ENCODE data around the gene NPLOC4. TPM values are rescaled to one million over a fixed set of nuclear protein-coding genes. Genes with fewer than 3 reads are reported as not detected.

NPLOC4 gene
- total and polyA plus RNA-seq, 9 of the 15 experiments (the other 6 are each of a cell fraction or from before 2014, with no cell fraction given): 1.5 to 116 (median 64.5) TPM

DNA sequence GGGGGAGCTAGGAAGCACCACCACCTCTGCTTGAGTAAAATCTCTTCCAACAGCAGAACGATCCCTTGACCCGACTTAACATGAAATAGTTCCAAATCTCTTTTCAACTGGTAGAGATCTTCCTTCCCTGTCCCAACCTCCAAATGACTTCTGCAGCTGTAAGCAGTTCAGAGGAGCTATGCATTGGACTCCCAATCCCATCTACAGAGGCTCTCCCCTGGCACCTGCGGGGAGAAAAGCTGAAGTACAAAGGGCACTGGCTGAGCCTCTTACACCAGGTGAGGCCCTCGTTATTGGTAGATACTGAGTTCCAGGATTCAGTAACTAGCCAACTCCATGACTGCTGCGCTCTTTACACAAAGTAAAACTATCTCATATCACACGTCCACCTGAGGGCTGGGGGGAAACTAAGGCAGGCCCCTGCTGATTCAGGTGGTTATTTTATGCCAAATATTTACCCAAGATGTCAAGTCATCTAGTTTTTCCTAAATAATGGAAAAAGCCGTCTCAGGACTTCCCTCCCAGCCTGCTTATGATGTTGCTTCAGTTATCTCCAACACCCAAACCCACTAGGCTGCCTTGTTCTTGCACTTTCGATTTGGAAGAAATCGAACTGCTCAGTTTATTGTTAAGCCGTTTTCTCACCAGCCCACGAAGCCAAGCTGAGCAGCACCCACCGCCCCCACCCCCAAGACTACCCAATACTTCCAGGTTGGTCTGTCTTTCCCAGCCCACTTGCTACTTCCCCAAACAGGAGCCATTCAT, 127.5 kb downstream of the NPLOC4 start (continued):
- TF ChIP-seq, protein P1, sequence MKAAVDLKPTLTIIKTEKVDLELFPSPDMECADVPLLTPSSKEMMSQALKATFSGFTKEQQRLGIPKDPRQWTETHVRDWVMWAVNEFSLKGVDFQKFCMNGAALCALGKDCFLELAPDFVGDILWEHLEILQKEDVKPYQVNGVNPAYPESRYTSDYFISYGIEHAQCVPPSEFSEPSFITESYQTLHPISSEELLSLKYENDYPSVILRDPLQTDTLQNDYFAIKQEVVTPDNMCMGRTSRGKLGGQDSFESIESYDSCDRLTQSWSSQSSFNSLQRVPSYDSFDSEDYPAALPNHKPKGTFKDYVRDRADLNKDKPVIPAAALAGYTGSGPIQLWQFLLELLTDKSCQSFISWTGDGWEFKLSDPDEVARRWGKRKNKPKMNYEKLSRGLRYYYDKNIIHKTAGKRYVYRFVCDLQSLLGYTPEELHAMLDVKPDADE (conservative IDR thresholded peaks at IDR 0.05; ENCODE audit: control insufficient read depth, low read depth, low read length): no peak
- TF ChIP-seq PHF8 (IDR thresholded peaks at IDR 0.05; ENCODE audit: borderline replicate concordance, low read length) (no peak; the same call in 1 of the 2 replicates), ZNF24 (IDR thresholded peaks at IDR 0.05) (no peak), CEBPB (tag; IDR thresholded peaks at IDR 0.05) (no peak), RBM17 (IDR thresholded peaks at IDR 0.05; ENCODE audit: borderline replicate concordance, low read depth, low read length) (no peak), CREB1 (IDR thresholded peaks at IDR 0.05) (no peak), CREB1 (CRISPR knock-in tag; IDR thresholded peaks at IDR 0.05) (no peak), CREBBP (IDR thresholded peaks at IDR 0.05; ENCODE audit: low read depth, low read length) (no peak), SMARCC2 (IDR thresholded peaks at IDR 0.05; ENCODE audit: low read depth) (no peak), ZFP1 (CRISPR knock-in tag; IDR thresholded peaks at IDR 0.05) (no peak), C11orf30 (IDR thresholded peaks at IDR 0.05; ENCODE audit: low read depth) (no peak), ZNF561 (CRISPR knock-in tag; conservative IDR thresholded peaks at IDR 0.05) (no peak), NONO (IDR thresholded peaks at IDR 0.05; ENCODE audit: low read depth in 2 of 2, low read length in 1 of 2) (no peak), ZNF140 (CRISPR knock-in tag; IDR thresholded peaks at IDR 0.05) (no peak), TRIM28 (IDR thresholded peaks at IDR 0.05) (no peak)
- TF ChIP-seq, protein P2, sequence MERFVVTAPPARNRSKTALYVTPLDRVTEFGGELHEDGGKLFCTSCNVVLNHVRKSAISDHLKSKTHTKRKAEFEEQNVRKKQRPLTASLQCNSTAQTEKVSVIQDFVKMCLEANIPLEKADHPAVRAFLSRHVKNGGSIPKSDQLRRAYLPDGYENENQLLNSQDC (CRISPR knock-in tag; IDR thresholded peaks at IDR 0.05): no peak
- TF ChIP-seq, protein P3, sequence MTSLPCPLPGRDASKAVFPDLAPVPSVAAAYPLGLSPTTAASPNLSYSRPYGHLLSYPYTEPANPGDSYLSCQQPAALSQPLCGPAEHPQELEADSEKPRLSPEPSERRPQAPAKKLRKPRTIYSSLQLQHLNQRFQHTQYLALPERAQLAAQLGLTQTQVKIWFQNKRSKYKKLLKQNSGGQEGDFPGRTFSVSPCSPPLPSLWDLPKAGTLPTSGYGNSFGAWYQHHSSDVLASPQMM (CRISPR knock-in tag; IDR thresholded peaks at IDR 0.05): peak; percentile 3; the same call in 1 of the 2 replicates
- TF ChIP-seq, protein P4, sequence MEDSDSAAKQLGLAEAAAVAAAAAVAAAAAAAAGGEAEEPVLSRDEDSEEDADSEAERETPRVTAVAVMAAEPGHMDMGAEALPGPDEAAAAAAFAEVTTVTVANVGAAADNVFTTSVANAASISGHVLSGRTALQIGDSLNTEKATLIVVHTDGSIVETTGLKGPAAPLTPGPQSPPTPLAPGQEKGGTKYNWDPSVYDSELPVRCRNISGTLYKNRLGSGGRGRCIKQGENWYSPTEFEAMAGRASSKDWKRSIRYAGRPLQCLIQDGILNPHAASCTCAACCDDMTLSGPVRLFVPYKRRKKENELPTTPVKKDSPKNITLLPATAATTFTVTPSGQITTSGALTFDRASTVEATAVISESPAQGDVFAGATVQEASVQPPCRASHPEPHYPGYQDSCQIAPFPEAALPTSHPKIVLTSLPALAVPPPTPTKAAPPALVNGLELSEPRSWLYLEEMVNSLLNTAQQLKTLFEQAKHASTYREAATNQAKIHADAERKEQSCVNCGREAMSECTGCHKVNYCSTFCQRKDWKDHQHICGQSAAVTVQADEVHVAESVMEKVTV (CRISPR knock-in tag; IDR thresholded peaks at IDR 0.05): no peak

Measured in K562 (cell line).